ENCODE data around the gene RPL27. TPM values are rescaled to one million over a fixed set of nuclear protein-coding genes. Genes with fewer than 3 reads are reported as not detected.

Gene RPL27
- total and polyA plus RNA-seq, 8 donors, result 842 to 1,820 (median 1,641) TPM

DNA sequence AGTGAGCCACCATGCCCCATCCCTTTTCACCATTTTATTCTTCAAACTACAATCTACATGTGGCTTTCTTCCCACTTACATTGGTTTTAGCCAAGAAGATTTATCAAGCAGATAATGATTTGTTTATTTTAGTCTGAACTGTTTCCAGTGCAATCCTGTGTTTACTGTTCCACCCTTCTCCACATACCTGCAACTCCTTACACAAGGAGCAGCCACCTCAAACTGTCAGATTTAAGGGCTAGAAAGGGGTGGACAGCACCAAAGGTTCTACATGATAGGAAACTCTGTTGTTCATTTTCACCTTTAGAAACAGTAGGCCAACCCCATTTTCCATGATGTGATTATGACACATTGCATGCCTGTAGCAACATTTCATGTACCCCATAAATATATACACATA, 16.0 kb upstream of the RPL27 start:
- peak overlapping the region in 1 of 2 donors; percentile 93 for H3K27ac ChIP-seq
- no peaks in the 10 kb centered on the region for H3K9me3 ChIP-seq
- DNase-seq (no peak), ATAC-seq (no peak)
- intact Hi-C loops (cut with DNase I), result no loop called here
- H3K36me3 ChIP-seq, result peaks cover 0 to 23% of the 10 kb centered on the region in 2 donors
- H3K4me1 ChIP-seq, result peaks cover 15 to 61% of the 10 kb centered on the region in 2 donors
- TF ChIP-seq, protein P1, sequence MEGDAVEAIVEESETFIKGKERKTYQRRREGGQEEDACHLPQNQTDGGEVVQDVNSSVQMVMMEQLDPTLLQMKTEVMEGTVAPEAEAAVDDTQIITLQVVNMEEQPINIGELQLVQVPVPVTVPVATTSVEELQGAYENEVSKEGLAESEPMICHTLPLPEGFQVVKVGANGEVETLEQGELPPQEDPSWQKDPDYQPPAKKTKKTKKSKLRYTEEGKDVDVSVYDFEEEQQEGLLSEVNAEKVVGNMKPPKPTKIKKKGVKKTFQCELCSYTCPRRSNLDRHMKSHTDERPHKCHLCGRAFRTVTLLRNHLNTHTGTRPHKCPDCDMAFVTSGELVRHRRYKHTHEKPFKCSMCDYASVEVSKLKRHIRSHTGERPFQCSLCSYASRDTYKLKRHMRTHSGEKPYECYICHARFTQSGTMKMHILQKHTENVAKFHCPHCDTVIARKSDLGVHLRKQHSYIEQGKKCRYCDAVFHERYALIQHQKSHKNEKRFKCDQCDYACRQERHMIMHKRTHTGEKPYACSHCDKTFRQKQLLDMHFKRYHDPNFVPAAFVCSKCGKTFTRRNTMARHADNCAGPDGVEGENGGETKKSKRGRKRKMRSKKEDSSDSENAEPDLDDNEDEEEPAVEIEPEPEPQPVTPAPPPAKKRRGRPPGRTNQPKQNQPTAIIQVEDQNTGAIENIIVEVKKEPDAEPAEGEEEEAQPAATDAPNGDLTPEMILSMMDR (IDR thresholded peaks at IDR 0.05), result no peak
- H3K4me3 ChIP-seq, result peak overlapping the region in 1 of 2 donors; percentile 97
- H3K27me3 ChIP-seq, result no peaks in the 10 kb centered on the region

DNA sequence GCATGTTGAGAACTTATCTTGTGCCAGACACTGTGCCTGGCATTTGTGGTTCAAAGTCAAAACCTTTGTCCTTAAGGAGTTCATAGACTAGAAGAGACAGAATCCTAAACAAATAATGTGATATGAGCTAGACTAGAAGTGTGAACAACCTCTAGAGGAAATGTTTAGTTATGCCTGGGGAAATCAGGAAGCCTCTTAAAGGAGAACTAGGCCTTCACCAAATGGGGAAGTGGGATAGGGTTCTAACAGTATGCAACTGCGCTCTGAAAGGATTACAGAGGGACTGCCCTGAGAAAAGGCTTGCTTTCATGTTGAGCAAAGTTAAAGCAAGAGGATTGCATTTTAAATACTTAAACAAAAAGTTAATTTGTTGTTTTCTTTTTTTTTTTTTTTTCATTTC, 13.0 kb upstream of the RPL27 start:
- H3K9me3 ChIP-seq, result no peaks in the 10 kb centered on the region
- H3K27me3 ChIP-seq, result no peaks in the 10 kb centered on the region
- TF ChIP-seq, protein P1 (IDR thresholded peaks at IDR 0.05), result no peak
- intact Hi-C loops (cut with DNase I), result no loop called here
- H3K4me3 ChIP-seq, result no peak overlapping the region
- DNase-seq (no peak), ATAC-seq (peak; percentile 24)
- peaks cover 9 to 51% of the 10 kb centered on the region in 2 donors for H3K4me1 ChIP-seq
- peaks cover 0 to 53% of the 10 kb centered on the region in 2 donors for H3K36me3 ChIP-seq
- H3K27ac ChIP-seq, result peak overlapping the region; percentile 30 to 86

DNA sequence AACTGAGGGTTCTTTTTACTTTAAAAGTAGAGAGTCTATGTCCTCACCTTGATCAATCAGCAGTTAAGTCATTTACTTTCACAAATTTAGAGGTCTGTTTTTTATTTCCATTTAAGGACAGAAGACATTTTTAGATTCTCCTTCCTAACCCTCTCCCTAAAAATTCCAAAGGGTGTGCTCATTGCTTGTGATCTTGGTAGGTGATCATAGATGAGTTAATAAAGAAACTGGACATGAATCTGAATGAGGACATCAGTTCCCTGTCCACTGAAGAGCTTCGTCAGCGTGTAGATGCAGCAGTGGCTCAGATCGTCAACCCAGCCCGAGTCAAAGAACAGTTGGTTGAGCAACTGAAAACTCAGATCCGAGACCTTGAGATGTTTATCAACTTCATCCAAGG, 9.1 kb upstream of the RPL27 start:
- ATAC-seq, result no peak
- intact Hi-C loops (cut with DNase I), result no loop called here
- Histone ChIP-seq H3K9me3 (no peaks in the 10 kb centered on the region), H3K4me1 (peaks cover 0 to 25% of the 10 kb centered on the region in 2 donors), H3K36me3 (peaks cover 0 to 92% of the 10 kb centered on the region in 2 donors), H3K27ac (no peak overlapping the region), H3K27me3 (no peaks in the 10 kb centered on the region), H3K4me3 (no peak overlapping the region)
- TF ChIP-seq, protein P1 (IDR thresholded peaks at IDR 0.05), result no peak
- DNase-seq, result no peak

DNA sequence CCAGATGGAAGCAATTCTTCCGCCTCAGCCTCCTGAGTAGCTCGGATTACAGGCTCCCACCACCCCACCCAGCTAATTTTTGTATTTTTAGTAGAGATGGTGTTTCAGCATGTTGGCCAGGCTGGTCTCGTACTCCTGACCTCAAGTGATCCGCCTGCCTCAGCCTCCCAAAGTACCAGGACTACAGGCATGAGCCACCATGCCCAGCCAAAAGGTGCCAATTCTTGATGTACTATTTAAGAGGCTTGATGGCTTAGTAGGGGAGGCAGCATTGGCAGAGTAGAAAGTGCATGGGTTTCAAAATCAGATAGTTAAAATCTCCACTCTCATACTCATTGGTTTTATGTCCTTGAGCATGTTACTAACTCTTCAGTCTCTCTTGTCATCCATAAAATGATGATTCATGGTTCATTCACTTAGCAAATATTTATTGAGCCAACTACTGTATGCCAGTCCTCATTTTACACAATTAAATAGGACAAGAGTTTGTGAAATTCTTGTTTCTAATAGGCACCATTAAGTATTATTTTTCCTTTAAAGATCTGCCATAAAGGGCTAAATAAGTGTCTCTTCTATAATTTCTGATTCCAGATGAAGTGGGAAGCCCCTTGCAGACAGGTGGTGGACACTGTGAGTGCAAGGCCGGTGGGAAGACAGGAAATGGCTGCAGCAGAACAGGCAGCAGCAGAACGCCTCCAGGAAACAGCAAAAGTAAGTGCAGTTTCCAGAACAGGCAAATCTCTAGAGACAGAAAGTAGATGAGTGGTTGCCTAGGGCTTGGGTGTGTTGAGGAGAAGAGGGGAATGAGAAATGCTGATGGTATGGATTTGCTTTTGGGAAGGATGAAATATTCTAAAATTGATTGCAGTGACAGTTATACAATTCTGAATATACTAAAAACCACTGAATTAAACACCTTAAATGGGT, 8.2 kb upstream of the RPL27 start:
- Histone ChIP-seq H3K27me3 (no peaks in the 10 kb centered on the region), H3K9me3 (no peaks in the 10 kb centered on the region), H3K4me1 (peaks cover 0 to 16% of the 10 kb centered on the region in 2 donors), H3K4me3 (no peak overlapping the region), H3K36me3 (peaks cover 0 to 96% of the 10 kb centered on the region in 2 donors), H3K27ac (no peak overlapping the region)
- ATAC-seq, result peak; percentile 27
- TF ChIP-seq, protein P1 (IDR thresholded peaks at IDR 0.05), result no peak
- DNase-seq, result no peak
- intact Hi-C loops (cut with DNase I), result no loop called here

DNA sequence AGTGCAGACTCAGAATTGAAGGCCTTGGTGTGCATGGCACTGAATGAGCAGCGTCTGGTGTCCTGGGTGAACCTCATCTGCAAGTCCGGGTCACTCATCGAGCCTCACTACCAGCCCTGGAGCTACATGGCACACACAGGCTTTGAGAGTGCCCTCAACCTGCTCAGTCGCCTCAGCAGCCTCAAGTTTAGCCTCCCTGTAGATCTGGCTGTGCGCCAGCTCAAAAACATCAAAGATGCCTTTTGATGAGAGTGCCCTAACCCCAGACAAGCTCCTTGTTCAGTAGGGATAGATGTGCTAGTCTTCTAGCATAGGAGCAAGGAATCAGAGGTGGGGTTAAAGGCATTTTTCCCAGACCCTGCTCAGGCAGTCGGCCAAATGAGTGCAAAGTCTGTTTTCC, 6.7 kb upstream of the RPL27 start:
- TF ChIP-seq, protein P1 (IDR thresholded peaks at IDR 0.05), result no peak

More for the DNA sequence above, 6.7 kb upstream of the RPL27 start:
- H3K36me3 ChIP-seq, result peaks cover 0 to 84% of the 10 kb centered on the region in 2 donors
- no peak overlapping the region for H3K27ac ChIP-seq
- peaks cover 0 to 2% of the 10 kb centered on the region in 2 donors for H3K4me1 ChIP-seq
- no peak overlapping the region for H3K4me3 ChIP-seq
- H3K9me3 ChIP-seq, result no peaks in the 10 kb centered on the region
- intact Hi-C loops (cut with DNase I), result no loop called here
- ATAC-seq (no peak), DNase-seq (no peak)
- no peaks in the 10 kb centered on the region for H3K27me3 ChIP-seq

Measured in left lung (tissue), 10 donors.